GM10266 (cell line): ENCODE measurements around the gene FLNA.
A peak's percentile ranks its signal among the peaks of the same experiment; 100 is the strongest.

ENCODE experiments used
- DNase-seq: peaks from one replicate; pipeline ENCODE4 v3.0.0; 2012; ENCODE audit errors: extremely low spot score
- CTCF ChIP-seq: IDR thresholded peaks from 2 replicates; pipeline ENCODE4 v1.5.1; 2012; ENCODE audit warnings: mild to moderate bottlenecking, low read depth; ENCODE audit not compliant: control insufficient read depth, insufficient read depth; ENCODE audit errors: missing control alignments

The FLNA gene

GRCh38 chrX:154321594-154321993, 52.8 kb downstream of the FLNA start:
- TF ChIP-seq CTCF, result peak; percentile 20
- DNase-seq, result no peak

- no peak for DNase-seq
- no peak for TF ChIP-seq CTCF
These were observed 53.3 kb downstream of the FLNA start for GRCh38 chrX:154321152-154321551.

- no peak for DNase-seq
These were observed 54.0 kb downstream of the FLNA start for GRCh38 chrX:154320406-154320805.

GRCh38 chrX:154317391-154317995, 56.9 kb downstream of the FLNA start:
- DNase-seq, result no peak

More at GRCh38 chrX:154320406-154320805, 54.0 kb downstream of the FLNA start:
- no peak for TF ChIP-seq CTCF

GRCh38 chrX:154315416-154315815, 59.0 kb downstream of the FLNA start:
- no peak for TF ChIP-seq CTCF
- no peak for DNase-seq

More at GRCh38 chrX:154317391-154317995, 56.9 kb downstream of the FLNA start:
- peak; percentile 33 for TF ChIP-seq CTCF

- peak; percentile 34 for DNase-seq
- no peak for TF ChIP-seq CTCF
These were observed 61.3 kb downstream of the FLNA start for GRCh38 chrX:154313147-154313546.

- no peak for DNase-seq
- TF ChIP-seq CTCF, result no peak
These were observed 62.3 kb downstream of the FLNA start for GRCh38 chrX:154312116-154312515.
